Amniotic epithelial cell (primary cell): Measurements from ENCODE around the gene MBOAT2.
A peak's percentile ranks its signal among the peaks of the same experiment; 100 is the strongest.
"Not testable (repeated sequence)": the region's sequence is repeated elsewhere in the genome, so short reads cannot be mapped to it uniquely, and the experiment has no call there.

Source experiments
- DNase-seq: peaks from one replicate; pipeline ENCODE4 v3.0.0-alpha.2; 2010; ENCODE audit warnings: low read depth

The MBOAT2 gene

DNA sequence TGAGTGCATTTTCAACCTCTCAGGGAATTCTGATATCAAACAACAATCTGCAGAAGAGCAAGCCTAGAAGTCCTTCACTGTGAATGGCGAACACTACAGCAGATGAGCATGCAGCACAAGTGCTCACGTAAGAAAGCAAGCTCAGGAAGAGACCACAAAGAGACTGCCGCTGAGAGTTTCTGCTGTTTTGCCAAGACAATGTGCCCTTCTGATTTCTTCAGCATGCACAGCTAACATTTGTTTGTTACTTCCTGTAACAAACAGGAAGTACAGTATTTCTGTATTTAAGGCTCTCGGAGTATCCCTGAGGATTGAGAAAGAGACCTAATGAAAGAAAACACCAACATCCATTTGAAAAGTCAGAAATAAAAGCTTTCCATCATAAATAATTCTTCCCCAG, 45.9 kb downstream of the MBOAT2 start:
- no peak for DNase-seq

GRCh38 chr2:8956774-8957173, 46.7 kb downstream of the MBOAT2 start:
- peak; percentile 44 for DNase-seq

- DNase-seq, result peak; percentile 54
Measured at GRCh38 chr2:8954990-8955389, 48.5 kb downstream of the MBOAT2 start.

GRCh38 chr2:8953525-8953924, 50.0 kb downstream of the MBOAT2 start:
- no peak for DNase-seq

GRCh38 chr2:8939486-8940114, 63.9 kb downstream of the MBOAT2 start:
- DNase-seq, result no peak

- no peak for DNase-seq
Measured at GRCh38 chr2:8938384-8938783, 65.1 kb downstream of the MBOAT2 start.

- no peak for DNase-seq
Measured at GRCh38 chr2:8935982-8936381, 67.5 kb downstream of the MBOAT2 start.

GRCh38 chr2:8934338-8934737, 69.1 kb downstream of the MBOAT2 start:
- no peak for DNase-seq

DNA sequence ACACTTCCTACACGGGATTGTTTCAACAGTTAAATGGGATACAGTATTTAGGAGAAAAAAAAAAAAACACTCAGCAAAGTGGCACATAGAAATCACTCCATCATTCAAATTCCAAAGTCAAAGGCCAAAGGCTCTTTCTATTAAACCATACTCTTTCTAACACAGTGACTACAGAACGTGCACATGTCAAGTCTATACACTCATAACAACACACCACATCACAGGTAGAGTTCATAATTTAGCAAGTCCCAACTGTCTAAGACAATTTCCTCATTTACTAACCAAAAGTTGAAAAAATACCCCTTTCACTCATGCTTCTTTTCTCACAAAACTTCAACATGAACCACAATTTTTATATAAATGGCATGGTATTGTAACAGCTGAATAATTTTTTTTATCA, 70.8 kb downstream of the MBOAT2 start:
- no peak for DNase-seq

- not testable (repeated sequence) for DNase-seq
Measured at GRCh38 chr2:8930185-8930584, 73.3 kb downstream of the MBOAT2 start.

GRCh38 chr2:8929128-8929527, 74.4 kb downstream of the MBOAT2 start:
- no peak for DNase-seq

GRCh38 chr2:8927510-8928455, 75.7 kb downstream of the MBOAT2 start:
- no peak for DNase-seq

DNA sequence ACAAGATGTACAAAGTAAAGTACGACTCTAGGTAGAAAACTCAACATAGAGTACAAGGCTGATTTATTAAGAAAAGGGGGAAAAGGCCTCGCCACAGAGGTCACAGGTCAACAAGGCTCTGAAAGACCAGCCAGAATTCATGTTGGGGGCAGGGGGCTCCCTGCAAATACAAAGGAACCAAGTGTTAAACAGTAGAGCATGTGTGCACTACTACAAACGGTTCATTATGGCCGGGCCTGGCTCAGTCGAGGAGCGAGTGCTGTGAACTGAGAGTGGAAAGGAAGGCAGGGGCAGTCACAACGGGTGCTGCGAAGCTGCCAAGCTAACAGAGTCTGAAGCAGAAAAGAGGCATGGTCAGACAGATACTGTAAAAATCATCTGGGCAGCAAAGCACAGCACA, 77.1 kb downstream of the MBOAT2 start:
- DNase-seq, result no peak

DNA sequence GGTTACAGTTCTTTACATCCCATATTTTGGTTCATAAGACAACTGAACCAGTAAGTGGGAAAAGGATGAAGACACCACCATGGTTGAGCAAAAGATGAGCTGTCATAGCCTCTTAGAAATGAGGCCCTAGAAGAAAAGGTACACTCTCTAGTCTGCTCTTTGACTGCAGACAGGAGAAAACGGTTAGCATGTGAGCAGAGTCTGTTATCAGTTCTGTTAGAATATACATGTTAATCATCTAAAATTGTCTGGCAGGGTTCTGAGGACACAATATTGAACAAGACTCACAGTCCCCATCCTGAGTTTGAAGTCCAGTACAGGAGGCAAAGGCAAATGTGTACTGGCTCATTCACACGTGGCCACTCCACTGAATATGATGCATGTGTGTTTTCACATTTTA, 78.1 kb downstream of the MBOAT2 start:
- no peak for DNase-seq

DNA sequence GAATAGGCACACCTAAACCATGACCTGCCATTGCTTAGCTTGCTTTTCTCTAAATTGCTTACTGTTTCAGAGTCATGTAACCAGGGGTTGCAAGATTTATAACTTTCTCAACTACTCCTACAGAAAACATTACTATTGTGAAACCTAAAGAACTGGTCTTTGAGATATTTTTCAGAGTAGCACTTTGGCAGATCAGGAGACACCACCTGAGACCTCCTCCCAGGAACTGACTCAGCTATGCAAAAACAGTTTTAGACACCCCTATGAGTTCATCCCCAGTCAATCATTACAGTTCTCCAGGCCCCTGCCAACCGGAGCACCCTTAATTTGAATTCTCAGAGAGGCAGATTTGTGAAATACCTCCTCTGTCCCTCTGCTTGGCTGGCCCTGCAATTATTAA, 80.3 kb downstream of the MBOAT2 start:
- peak; percentile 49 for DNase-seq

DNA sequence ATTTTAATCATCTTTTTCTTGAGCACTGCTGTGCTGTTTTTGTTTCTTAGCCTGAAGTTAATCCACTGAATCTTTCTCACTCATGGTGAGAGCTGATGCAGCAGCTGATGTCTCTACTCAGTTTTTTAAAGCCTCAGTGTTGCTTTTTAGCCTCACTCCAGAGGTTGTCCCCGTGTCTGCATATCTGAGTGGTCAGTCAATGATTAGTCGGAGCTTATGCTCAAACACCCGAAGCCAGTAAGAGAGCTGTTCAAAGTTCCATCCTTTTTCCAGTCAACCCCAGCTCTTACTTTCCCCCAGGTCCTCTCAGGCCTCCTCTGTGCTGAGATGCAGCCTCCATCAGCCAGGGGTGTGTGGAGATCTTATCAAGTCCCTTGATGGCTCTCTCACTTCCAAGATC, 81.1 kb downstream of the MBOAT2 start:
- DNase-seq, result no peak

DNA sequence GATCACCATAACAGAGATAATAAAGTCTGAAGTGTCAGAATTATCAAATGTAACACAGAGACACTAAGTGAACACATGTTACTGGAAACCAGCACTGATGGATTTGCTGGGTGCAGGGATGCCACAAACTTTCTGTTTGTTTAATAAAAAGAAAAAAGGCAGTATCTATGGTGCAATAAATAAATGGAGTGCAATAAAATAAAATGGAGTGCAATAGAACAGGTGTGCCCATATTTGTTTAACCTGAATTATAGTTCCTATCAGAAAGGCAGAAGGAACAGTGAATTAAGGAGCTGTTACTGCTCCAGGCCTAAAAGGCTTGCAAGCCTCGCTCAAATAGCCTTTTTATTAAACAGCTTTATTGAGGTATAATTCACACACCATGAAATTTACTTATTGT, 85.1 kb downstream of the MBOAT2 start:
- DNase-seq, result no peak

DNA sequence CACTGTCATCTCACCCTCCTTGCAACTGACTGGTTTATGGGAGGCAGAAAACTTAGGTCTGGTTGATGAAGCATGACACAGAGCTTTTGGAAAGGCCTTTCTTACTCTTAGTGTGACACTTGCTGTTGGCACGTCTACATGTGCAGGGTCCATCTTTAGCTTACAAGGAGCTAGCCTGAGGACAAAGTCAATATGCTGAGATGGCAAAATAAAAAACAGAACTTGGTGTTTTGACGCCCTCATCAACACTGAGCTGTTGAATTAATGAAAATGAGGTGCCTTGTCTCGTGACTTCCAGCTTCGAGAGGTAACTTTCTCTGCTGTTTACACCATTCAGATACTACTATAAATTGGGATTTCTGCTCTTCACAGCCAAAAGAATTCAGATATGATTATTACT, 87.5 kb downstream of the MBOAT2 start:
- DNase-seq, result no peak

DNA sequence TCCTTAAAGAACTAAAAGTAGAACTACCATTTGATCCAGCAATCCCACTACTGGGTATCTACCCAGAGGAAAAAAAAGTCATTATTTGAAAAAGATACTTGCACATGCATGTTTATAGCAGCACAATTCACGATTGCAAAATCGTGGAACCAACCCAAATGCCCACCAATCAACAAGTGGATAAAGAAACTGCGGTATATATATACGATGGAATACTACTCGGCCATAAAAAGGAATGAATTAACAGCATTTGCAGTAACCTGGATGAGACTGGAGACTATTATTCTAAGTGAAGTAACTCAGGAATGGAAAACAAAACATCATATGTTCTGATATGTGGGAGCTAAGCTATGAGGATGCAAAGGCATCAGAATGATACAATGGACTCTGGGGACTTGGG, 89.7 kb downstream of the MBOAT2 start:
- not testable (repeated sequence) for DNase-seq

GRCh38 chr2:8907764-8908288, 95.7 kb downstream of the MBOAT2 start:
- no peak for DNase-seq

- DNase-seq, result not testable (repeated sequence)
Measured at GRCh38 chr2:8903924-8904323, 99.6 kb downstream of the MBOAT2 start.

DNA sequence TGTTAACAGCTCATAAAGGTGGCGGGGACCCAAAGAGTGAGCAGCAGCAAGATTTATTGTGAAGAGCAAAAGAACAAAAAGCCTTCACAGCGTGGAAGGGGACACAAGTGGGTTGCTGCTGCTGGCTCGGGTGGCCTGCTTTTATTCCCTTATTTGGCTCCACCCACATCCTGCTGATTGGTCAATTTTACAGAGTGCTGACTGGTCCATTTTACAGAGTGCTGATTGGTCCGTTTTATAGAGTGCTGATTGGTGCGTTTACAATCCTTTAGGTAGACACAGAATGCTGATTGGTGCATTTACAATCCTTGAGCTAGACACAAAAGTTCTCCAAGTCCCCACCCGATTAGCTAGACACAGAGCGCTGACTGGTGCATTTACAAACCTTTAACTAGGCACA, 100.7 kb downstream of the MBOAT2 start:
- not testable (repeated sequence) for DNase-seq

GRCh38 chr2:8897206-8897605, 106.3 kb downstream of the MBOAT2 start:
- DNase-seq, result not testable (repeated sequence)
